Activated CD8-positive, alpha-beta T cell treated with anti-CD3 and anti-CD28 coated beads for 36 hours (primary cell): ENCODE data around the gene CCDC38. TPM values are rescaled to one million over a fixed set of nuclear protein-coding genes. Genes with fewer than 3 reads are reported as not detected.

Experiments
- ATAC-seq: fragments of 200-7000 bp; cut with Tn5 transposase; one replicate; pipeline ENCODE4 v1.10.0; 2021; ENCODE audit warnings: mild to moderate bottlenecking, moderate library complexity
- CTCF ChIA-PET: fragments of 350-600 bp; sonication (Branson Sonifier 250); formaldehyde crosslinking; loops from one replicate; lab custom pipeline; 2021; ENCODE audit warnings: antibody characterized with exemption; lab: Charles Lee
- POLR2A ChIA-PET: fragments of 350-600 bp; sonication (Branson Sonifier 250); formaldehyde crosslinking; loops from one replicate; lab custom pipeline; 2021; ENCODE audit warnings: antibody characterized with exemption; lab: Charles Lee
- DNase-seq: peaks from one replicate; pipeline ENCODE4 v3.0.0-alpha.2; 2020
- H3K27ac Mint-ChIP-seq: one replicate; pipeline ENCODE4 v1.8.0; 2021; ENCODE audit warnings: mild to moderate bottlenecking, mixed read lengths
- H3K27me3 Mint-ChIP-seq: one replicate; pipeline ENCODE4 v1.8.0; 2021; ENCODE audit warnings: mixed read lengths
- H3K36me3 Mint-ChIP-seq: one replicate; pipeline ENCODE4 v1.8.0; 2021; ENCODE audit warnings: low read depth, mixed read lengths
- H3K4me1 Mint-ChIP-seq: one replicate; pipeline ENCODE4 v1.8.0; 2021; ENCODE audit warnings: low read depth, mixed read lengths
- H3K4me3 Mint-ChIP-seq: one replicate; pipeline ENCODE4 v1.8.0; 2021; ENCODE audit warnings: mild to moderate bottlenecking, moderate library complexity, mixed read lengths
- H3K9me3 Mint-ChIP-seq: one replicate; pipeline ENCODE4 v1.8.0; 2021; ENCODE audit warnings: mixed read lengths
- intact Hi-C: fragments of 100-400 bp; cut with micrococcal nuclease; formaldehyde crosslinking; loops from one replicate; pipeline ENCODE4 v1.10.0; 2022
- total RNA-seq, 2 experiments: library from RNA; stranded (reverse); gene quantifications; one replicate each; pipeline ENCODE4 v1.2.3, GENCODE V29; 2021
- TF ChIP-seq, protein P1 (sequence below): fragments of 200-600 bp; IDR thresholded peaks from one replicate; pipeline ENCODE4 v1.8.0; 2022; ENCODE audit warnings: antibody characterized with exemption, mild to moderate bottlenecking

Gene CCDC38
- total RNA-seq, 2 experiments from 2014 or later: 0.18 to 0.34 TPM

DNA sequence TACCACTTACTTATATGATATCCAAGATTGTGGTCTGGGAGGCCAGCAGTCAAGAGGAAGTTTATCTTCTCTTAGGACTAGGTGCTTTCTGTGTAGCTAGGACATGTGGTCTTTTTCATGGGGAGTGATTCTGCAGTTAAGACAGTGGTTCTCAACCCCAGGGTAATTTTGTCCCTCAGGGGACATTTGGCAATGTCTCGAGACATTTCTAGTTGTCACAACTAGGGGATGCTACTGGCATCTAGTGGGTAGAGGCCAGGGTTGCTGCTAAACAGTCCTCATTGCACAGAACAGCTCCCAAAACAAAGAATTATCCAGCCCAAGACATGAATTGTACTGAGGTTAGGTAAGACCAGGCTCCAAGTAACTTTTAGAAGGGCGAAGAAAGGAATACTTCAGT lies 20.7 kb upstream of the CCDC38 start:
- DNase-seq: no peak
- H3K27ac Mint-ChIP-seq: no peak overlapping the region
- ChIA-PET CTCF (interaction anchor here (1.5 kb wide), 1 partner anchor 36 kb away, joined by 4 read pairs; no protein-coding TSS in a partner anchor), POLR2A (no interaction called here)
- TF ChIP-seq, protein P1, sequence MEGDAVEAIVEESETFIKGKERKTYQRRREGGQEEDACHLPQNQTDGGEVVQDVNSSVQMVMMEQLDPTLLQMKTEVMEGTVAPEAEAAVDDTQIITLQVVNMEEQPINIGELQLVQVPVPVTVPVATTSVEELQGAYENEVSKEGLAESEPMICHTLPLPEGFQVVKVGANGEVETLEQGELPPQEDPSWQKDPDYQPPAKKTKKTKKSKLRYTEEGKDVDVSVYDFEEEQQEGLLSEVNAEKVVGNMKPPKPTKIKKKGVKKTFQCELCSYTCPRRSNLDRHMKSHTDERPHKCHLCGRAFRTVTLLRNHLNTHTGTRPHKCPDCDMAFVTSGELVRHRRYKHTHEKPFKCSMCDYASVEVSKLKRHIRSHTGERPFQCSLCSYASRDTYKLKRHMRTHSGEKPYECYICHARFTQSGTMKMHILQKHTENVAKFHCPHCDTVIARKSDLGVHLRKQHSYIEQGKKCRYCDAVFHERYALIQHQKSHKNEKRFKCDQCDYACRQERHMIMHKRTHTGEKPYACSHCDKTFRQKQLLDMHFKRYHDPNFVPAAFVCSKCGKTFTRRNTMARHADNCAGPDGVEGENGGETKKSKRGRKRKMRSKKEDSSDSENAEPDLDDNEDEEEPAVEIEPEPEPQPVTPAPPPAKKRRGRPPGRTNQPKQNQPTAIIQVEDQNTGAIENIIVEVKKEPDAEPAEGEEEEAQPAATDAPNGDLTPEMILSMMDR: no peak
- no peaks in the 10 kb centered on the region for H3K27me3 Mint-ChIP-seq
- no peaks in the 10 kb centered on the region for H3K36me3 Mint-ChIP-seq
- intact Hi-C loops: no loop called here
- no peaks in the 10 kb centered on the region for H3K9me3 Mint-ChIP-seq
- no peaks in the 10 kb centered on the region for H3K4me1 Mint-ChIP-seq
- no peak for ATAC-seq
- no peak overlapping the region for H3K4me3 Mint-ChIP-seq

- no peaks in the 10 kb centered on the region for H3K27me3 Mint-ChIP-seq
- intact Hi-C loops: no loop called here
- H3K4me1 Mint-ChIP-seq: no peaks in the 10 kb centered on the region
- DNase-seq: no peak
- H3K4me3 Mint-ChIP-seq: no peak overlapping the region
- CTCF ChIA-PET: interaction anchor here (2.0 kb wide), 1 partner anchor 44 kb away, joined by 7 read pairs; no protein-coding TSS in a partner anchor
- no peak overlapping the region for H3K27ac Mint-ChIP-seq
- no peak for ATAC-seq
- H3K36me3 Mint-ChIP-seq: no peaks in the 10 kb centered on the region
- no peaks in the 10 kb centered on the region for H3K9me3 Mint-ChIP-seq
- POLR2A ChIA-PET: interaction anchor here (1.2 kb wide), 1 partner anchor 19 kb away, joined by 3 read pairs; the partner anchor contains the start of genes AMDHD1 and CCDC38
- TF ChIP-seq, protein P1: no peak
These were observed 19.8 kb upstream of the CCDC38 start for GRCh38 chr12:95962222-95962621.

DNA sequence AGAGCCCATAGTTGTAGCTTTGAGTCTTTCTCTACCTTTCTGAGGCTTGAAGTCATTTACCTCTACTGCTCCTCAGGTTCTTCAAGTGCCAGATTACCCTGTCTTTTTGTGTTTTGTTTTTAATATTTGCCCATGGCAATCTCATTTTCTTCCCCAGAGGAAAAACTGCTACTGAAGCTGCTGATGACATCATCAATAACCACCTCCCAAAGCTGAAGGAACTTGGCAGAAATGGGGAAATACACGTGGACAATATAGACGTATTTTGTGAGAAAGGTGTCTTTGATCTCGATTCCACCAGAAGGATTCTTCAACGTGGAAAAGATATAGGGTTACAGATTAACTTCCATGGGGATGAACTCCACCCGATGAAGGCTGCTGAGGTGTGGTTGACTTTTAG lies 17.8 kb upstream of the CCDC38 start:
- H3K9me3 Mint-ChIP-seq: no peaks in the 10 kb centered on the region

DNA sequence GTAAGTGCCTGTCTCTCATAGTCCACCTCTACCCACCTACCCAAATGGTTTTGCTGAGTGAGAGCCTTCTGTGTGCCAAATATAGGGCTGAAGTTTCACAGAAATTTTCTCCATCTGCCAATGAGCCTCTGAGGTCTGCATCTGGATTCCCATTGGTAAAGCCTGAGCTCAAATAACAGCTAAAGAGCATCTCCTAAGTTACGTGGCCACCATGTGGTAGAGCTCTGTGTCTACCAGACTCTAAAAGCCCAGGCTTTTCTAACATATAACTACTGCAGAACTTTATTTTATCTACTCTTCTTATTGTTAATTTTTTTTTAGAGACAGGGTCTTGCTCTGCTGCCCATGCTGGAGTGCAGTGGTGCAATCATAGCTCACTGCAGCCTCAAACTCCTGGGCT lies 16.7 kb upstream of the CCDC38 start:
- DNase-seq: no peak
- Mint-ChIP-seq H3K27ac (no peak overlapping the region), H3K4me1 (no peaks in the 10 kb centered on the region), H3K4me3 (no peak overlapping the region), H3K36me3 (no peaks in the 10 kb centered on the region), H3K9me3 (no peaks in the 10 kb centered on the region), H3K27me3 (no peaks in the 10 kb centered on the region)
- ATAC-seq: no peak
- intact Hi-C loops: no loop called here
- TF ChIP-seq, protein P1: no peak
- POLR2A ChIA-PET: interaction anchor here (1.2 kb wide), 1 partner anchor 16 kb away, joined by 4 read pairs; the partner anchor contains the start of gene AMDHD1
- CTCF ChIA-PET: interaction anchor here (1.4 to 3.8 kb wide), 4 partner anchors 15 to 43 kb away, joined by 5 to 23 read pairs (median 10); partner anchors contain the start of genes AMDHD1 and CCDC38

More for the DNA sequence above, 17.8 kb upstream of the CCDC38 start:
- TF ChIP-seq, protein P1: no peak
- Mint-ChIP-seq H3K36me3 (no peaks in the 10 kb centered on the region), H3K4me1 (no peaks in the 10 kb centered on the region), H3K27me3 (no peaks in the 10 kb centered on the region), H3K27ac (no peak overlapping the region), H3K4me3 (no peak overlapping the region)
- ChIA-PET CTCF (interaction anchor here (1.0 to 3.8 kb wide), 2 partner anchors 38 to 51 kb away, joined by 3 to 23 read pairs; no protein-coding TSS in a partner anchor), POLR2A (interaction anchor here (1.4 kb wide), 1 partner anchor 17 kb away, joined by 5 read pairs; the partner anchor contains the start of genes AMDHD1 and CCDC38)
- intact Hi-C loops: no loop called here
- ATAC-seq (no peak), DNase-seq (no peak)

GRCh38 chr12:95956557-95957145 lies 14.2 kb upstream of the CCDC38 start:
- TF ChIP-seq, protein P1: no peak
- Mint-ChIP-seq H3K27me3 (peaks cover under 1% of the 10 kb centered on the region), H3K4me1 (no peaks in the 10 kb centered on the region), H3K27ac (no peak overlapping the region), H3K4me3 (no peak overlapping the region), H3K9me3 (no peaks in the 10 kb centered on the region), H3K36me3 (no peaks in the 10 kb centered on the region)
- intact Hi-C loops: no loop called here
- ChIA-PET CTCF (no interaction called here), POLR2A (interaction anchor here (0.7 kb wide), 1 partner anchor 38 kb away, joined by 3 read pairs; no protein-coding TSS in a partner anchor)
- no peak for ATAC-seq
- no peak for DNase-seq
